GM23338 (cell line): ENCODE data around the gene CFAP100. TPM values are rescaled to one million over a fixed set of nuclear protein-coding genes. Genes with fewer than 3 reads are reported as not detected.

Source experiments
- ATAC-seq: fragments of 200-7000 bp; cut with Tn5 transposase; 3 replicates; pipeline ENCODE4 v1.9.1; 2020
- DNase-seq: peaks from one replicate; pipeline ENCODE4 v3.0.0-alpha.2; 2015; ENCODE audit warnings: low spot score
- H2AFZ ChIP-seq: fragments of 200-600 bp; sonication (generic); 2 replicates; pipeline ENCODE4 v1.8.0; 2016; ENCODE audit warnings: antibody characterized with exemption, mild to moderate bottlenecking, moderate library complexity
- H3F3A ChIP-seq: fragments of 200-600 bp; sonication (generic); replicated peaks from 2 replicates; pipeline ENCODE4 v1.8.0; 2017; ENCODE audit warnings: antibody characterized with exemption, mixed run types, low read depth
- H3K27ac ChIP-seq: fragments of 200-600 bp; sonication (generic); 2 replicates; pipeline ENCODE4 v1.6.1; 2016; ENCODE audit warnings: low read depth
- H3K27me3 ChIP-seq: fragments of 200-600 bp; sonication (generic); 2 replicates; pipeline ENCODE4 v1.8.0; 2016; ENCODE audit warnings: mild to moderate bottlenecking, mixed run types, moderate library complexity; ENCODE audit not compliant: insufficient read depth
- H3K36me3 ChIP-seq: fragments of 200-600 bp; sonication (generic); 2 replicates; pipeline ENCODE4 v1.8.0; 2016; ENCODE audit warnings: mild to moderate bottlenecking; ENCODE audit not compliant: insufficient read depth
- H3K4me1 ChIP-seq: fragments of 200-600 bp; sonication (generic); 2 replicates; pipeline ENCODE4 v1.8.0; 2016; ENCODE audit warnings: mild to moderate bottlenecking, moderate library complexity; ENCODE audit not compliant: insufficient read depth
- H3K4me2 ChIP-seq: fragments of 200-600 bp; sonication (generic); 2 replicates; pipeline ENCODE4 v1.7.1; 2017; ENCODE audit warnings: mixed run types
- H3K4me3 ChIP-seq: fragments of 200-600 bp; sonication (generic); 2 replicates; pipeline ENCODE4 v1.6.1; 2016; ENCODE audit warnings: mixed run types
- H3K79me2 ChIP-seq: fragments of 200-600 bp; sonication (generic); replicated peaks from 2 replicates; pipeline ENCODE4 v1.8.0; 2017; ENCODE audit warnings: mild to moderate bottlenecking; ENCODE audit not compliant: insufficient read depth
- H3K9me2 ChIP-seq: fragments of 200-600 bp; sonication (generic); 2 replicates; pipeline ENCODE4 v1.8.0; 2017; ENCODE audit not compliant: insufficient read depth
- H4K20me1 ChIP-seq: fragments of 200-600 bp; sonication (generic); replicated peaks from 2 replicates; pipeline ENCODE4 v1.8.0; 2017; ENCODE audit warnings: mild to moderate bottlenecking; ENCODE audit not compliant: insufficient read depth
- H3K27ac Mint-ChIP-seq: 2 replicates; pipeline ENCODE4 v1.8.0; 2020; ENCODE audit warnings: inconsistent platforms, mild to moderate bottlenecking, moderate library complexity, mixed read lengths
- H3K27me3 Mint-ChIP-seq: 3 replicates; pipeline ENCODE4 v1.8.0; 2022; ENCODE audit warnings: low read depth, mild to moderate bottlenecking, moderate library complexity, mixed read lengths, inconsistent platforms; ENCODE audit not compliant: insufficient read depth, poor library complexity
- H3K36me3 Mint-ChIP-seq: 3 replicates; pipeline ENCODE4 v1.8.0; 2021; ENCODE audit warnings: low read depth, mild to moderate bottlenecking, inconsistent platforms, moderate library complexity, mixed read lengths
- H3K4me1 Mint-ChIP-seq: 3 replicates; pipeline ENCODE4 v1.8.0; 2020; ENCODE audit warnings: mild to moderate bottlenecking, inconsistent platforms, mixed read lengths
- H3K4me3 Mint-ChIP-seq: 3 replicates; pipeline ENCODE4 v1.8.0; 2021; ENCODE audit warnings: moderate library complexity, mild to moderate bottlenecking, inconsistent platforms, mixed read lengths
- H3K9me3 Mint-ChIP-seq: 3 replicates; pipeline ENCODE4 v1.8.0; 2020; ENCODE audit warnings: moderate library complexity, mild to moderate bottlenecking, inconsistent platforms, mixed read lengths
- CTCF ChIP-seq, 2 experiments: fragments of 200-600 bp in 1 of 2; sonication (generic) in 1 of 2; conservative IDR thresholded peaks; 2 replicates each; pipeline versions ENCODE4 v1.5.1 to v1.6.1; 2016 to 2017; ENCODE audit warnings: antibody characterized with exemption in 2 of 2, low read depth in 2 of 2, mild to moderate bottlenecking in 2 of 2, moderate library complexity in 1 of 2
- ETS1 ChIP-seq: IDR thresholded peaks from 2 replicates; pipeline ENCODE4 v1.6.1; 2016; ENCODE audit warnings: antibody characterized with exemption
- EZH2phosphoT487 ChIP-seq: fragments of 200-600 bp; sonication (generic); IDR thresholded peaks from one replicate; pipeline ENCODE4 v1.8.1; 2018; ENCODE audit warnings: antibody characterized with exemption; ENCODE audit not compliant: unreplicated experiment
- JUNB ChIP-seq: IDR thresholded peaks from one replicate; pipeline ENCODE4 v1.6.1; 2016; ENCODE audit warnings: antibody characterized with exemption; ENCODE audit not compliant: unreplicated experiment
- STAT1 ChIP-seq: IDR thresholded peaks from one replicate; pipeline ENCODE4 v1.6.1; 2016; ENCODE audit warnings: antibody characterized with exemption; ENCODE audit not compliant: unreplicated experiment
- ZNF331 ChIP-seq: fragments of 250-450 bp; sonication (Bioruptor Pico); IDR thresholded peaks from 2 replicates; pipeline ENCODE4 v1.5.0; 2020; ENCODE audit warnings: low read depth, mild to moderate bottlenecking, moderate library complexity
- ZNF462 ChIP-seq: fragments of 250-450 bp; sonication (Bioruptor Pico); IDR thresholded peaks from 2 replicates; pipeline ENCODE4 v1.5.0; 2020; ENCODE audit warnings: mild to moderate bottlenecking, moderate library complexity
- polyA plus RNA-seq: library from polyadenylated mRNA; unstranded; fragments of >200 nt; fragmentation: Nextera tagmentation; extraction: Ambion mirVana; gene quantifications from 2 replicates; pipeline ENCODE4 v1.2.1, GENCODE V29; 2016
- total RNA-seq: library from RNA; depleted of rRNA; stranded (reverse); fragments of >200 nt; shearing (Covaris generic); gene quantifications from 2 replicates; pipeline ENCODE4 v1.2.3, GENCODE V29; 2014

Gene CFAP100
- total and polyA plus RNA-seq, 2 experiments from 2014 or later: 0.07 TPM; not detected in 1

- Histone ChIP-seq H3K4me1 (peaks cover 6% of the 10 kb centered on the region; the same call in 1 of the 2 replicates), H3K27ac (no peak overlapping the region), H3K4me2 (no peak overlapping the region), H3K79me2 (no peaks in the 10 kb centered on the region), H3K9me2 (no peaks in the 10 kb centered on the region), H3K4me3 (no peak overlapping the region), H3K36me3 (no peaks in the 10 kb centered on the region), H3F3A (no peaks in the 10 kb centered on the region), H4K20me1 (no peaks in the 10 kb centered on the region), H3K27me3 (no peaks in the 10 kb centered on the region), H2AFZ (no peak overlapping the region)
- ATAC-seq (no peak), DNase-seq (no peak)
- H3K4me1 Mint-ChIP-seq: peaks cover 11% of the 10 kb centered on the region
- no peak overlapping the region for H3K27ac Mint-ChIP-seq
- H3K9me3 Mint-ChIP-seq: no peaks in the 10 kb centered on the region
- no peak for TF ChIP-seq EZH2phosphoT487
- no peak for TF ChIP-seq JUNB
- no peak for TF ChIP-seq STAT1
- TF ChIP-seq ZNF331 (CRISPR knock-in tag): no peak
- no peak for TF ChIP-seq CTCF (conservative IDR thresholded peaks at IDR 0.05; ENCODE audit: low read depth in 2 of 2)
- TF ChIP-seq ZNF462 (CRISPR knock-in tag): no peak
- no peak for TF ChIP-seq ETS1
- peaks cover 3% of the 10 kb centered on the region for H3K27me3 Mint-ChIP-seq
- no peak overlapping the region for H3K4me3 Mint-ChIP-seq
- H3K36me3 Mint-ChIP-seq: no peaks in the 10 kb centered on the region
Measured at GRCh38 chr3:126412841-126413692, 18.4 kb downstream of the CFAP100 start.
